HG02678 (cell line): ENCODE results near the gene MX2.

ENCODE experiments used
- ATAC-seq: cut with Tn5 transposase; IDR thresholded peaks from one replicate; pipeline ENCODE4 v1.9.1; 2021; ENCODE audit warnings: mild to moderate bottlenecking, moderate library complexity; ENCODE audit not compliant: unreplicated experiment

Gene MX2

DNA sequence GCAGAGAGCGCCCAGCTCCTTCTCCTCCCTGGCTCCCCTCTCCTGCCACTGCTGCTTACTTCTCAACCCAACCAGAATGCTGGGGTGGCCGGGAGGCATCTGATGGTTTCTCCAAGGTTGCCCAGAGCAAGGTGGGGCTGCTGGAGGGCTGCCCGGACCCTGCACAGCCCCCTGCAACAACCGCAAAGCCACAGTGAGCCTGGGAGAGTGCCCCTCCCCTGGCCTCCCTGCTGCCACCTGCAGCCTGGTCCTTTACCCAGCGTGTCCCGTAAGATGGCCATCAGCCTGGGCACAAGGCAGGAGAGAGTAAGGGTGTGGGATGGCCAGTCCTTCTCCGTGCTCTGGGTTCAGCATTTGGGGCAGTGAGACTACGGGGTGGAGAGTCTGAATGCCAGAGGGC is 17.0 kb downstream of the MX2 start:
- ATAC-seq, result no peak

DNA sequence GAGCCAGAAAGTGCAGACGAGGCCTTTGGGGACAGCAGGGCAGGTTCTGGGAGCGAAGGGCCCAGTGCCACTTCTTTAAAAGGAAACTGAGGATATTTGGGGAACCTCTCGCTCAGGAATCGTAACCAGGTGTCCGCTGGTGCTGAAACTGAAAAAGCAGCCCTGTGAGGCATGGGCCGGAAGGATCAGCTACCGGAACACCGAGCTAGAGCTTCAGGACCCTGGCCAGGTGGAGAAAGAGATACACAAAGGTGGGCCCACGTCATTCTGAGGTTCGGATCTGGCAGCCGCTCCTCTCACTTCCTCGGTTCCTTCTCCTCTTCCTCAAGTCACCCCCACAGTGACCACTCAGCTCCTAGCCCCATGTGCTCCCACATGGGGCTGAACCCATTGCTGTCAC is 18.1 kb downstream of the MX2 start:
- no peak for ATAC-seq

DNA sequence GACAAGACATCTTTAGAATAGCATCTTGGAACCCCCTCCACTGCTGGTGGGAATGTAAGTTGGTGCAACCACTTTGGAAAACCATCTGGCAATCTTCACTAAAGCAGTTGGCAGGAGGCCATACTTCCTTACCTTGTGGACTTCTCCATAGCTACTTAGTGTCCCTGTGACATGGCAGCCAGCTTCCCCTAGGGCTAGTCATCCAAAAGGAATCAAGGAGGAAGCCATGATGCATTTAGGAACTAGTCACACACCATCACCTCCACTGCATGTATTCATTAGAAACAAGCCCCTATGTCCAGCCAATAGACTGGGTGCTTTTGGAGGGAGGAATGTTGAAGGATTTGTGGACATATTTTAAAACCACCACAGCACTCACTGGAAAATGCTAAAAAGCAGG is 19.9 kb downstream of the MX2 start:
- no peak for ATAC-seq

DNA sequence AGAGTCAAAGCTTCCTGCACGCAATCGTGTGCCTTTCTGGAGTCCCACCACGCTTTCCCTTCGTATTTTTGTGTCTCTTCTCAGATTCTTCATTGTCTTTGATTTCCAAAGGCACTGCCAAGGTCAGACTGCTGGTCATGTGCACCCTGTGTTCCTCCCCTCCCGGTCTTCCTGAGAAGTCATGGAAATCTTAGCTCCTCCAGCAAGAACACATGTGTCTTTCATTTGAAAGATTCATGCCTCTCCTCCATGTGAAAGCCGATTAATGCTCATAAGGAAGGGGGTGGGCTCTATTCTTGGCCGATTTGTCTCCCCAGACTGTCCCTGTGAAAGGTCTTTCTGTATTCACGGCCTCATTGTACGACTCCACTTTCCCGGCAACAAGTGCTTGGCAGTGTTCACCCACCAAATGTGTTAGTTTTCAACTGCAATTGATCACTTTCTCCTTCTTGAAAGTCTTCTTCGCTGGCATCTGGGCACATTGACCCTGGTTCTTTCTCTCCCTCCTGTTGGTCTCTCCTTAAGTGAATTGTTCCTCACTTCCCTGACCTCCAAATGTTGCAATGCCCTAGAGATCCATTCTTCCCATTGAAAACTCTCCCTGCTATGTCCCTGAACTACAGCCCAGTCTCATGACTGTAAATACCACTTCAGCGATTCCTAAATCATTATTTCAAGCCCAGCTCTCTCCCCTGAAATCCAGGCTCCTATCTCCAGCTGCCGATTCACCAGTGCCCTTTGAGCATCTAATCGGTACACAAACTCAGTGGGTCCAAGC is 25.4 kb downstream of the MX2 start:
- no peak for ATAC-seq

DNA sequence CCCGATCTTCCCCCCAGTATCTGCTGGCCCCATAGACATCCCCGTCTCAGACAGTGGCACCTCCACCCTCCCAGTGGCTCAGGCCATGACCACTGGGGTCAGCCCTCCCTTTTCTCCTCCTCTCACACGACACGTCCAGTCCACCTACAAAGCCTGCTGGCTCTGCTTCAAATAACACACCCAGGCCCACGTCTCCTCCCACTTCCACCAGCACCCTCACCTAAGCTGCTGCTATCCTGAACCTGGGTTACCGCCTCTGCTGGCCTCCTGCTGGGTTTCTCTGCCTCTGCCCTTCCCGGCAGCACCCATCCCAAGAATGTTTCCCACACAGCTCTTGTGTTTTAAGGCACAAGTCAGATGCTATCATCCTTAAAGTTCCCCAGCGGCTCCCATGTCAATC is 26.0 kb downstream of the MX2 start:
- no peak for ATAC-seq

DNA sequence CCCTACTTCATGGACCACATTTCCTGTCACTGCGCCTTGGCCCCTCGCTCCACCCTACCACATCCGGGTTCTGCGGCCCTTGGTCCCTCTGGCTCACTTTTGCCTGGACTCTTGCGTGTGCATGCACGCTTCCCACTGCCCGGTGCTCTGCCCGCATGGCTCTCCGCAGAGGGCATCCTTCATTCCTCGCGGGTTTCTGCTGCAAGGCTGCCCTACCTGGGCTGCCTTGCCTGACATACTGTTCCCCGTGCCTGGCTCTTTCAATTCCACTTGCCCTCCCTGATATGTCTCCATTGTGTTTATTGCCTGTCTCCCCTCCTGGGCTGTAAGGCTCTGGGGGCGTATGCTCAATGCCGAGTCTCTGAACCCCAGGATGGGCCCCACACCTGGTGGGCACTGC is 26.4 kb downstream of the MX2 start:
- no peak for ATAC-seq

DNA sequence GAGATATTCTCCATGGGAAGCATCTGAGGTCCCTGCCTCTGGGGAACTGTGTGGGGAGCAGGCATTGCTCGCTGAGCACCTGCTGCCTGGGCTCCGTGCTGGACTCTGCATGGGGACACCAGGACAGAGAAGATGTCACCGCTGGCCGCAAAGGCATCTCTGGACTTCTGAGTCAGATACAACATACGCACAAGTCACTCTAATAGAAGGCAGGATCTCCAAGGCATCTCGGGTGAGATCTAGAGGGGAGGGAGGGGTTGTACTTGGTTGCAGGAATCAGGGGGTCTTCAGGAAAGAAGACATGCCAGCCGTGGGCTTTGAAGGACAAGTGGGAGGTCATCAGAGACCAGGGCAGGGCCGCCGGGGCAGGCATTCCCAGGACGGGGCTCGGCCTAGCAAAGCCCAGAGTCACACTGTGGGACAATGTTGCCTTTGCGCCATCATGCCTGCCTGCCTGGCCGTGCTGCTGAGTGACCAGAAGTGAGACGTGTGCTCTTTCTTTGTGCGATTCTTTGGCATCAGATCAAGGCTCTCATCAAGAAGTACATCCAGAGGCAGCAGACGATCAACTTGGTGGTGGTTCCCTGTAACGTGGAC is 28.3 kb downstream of the MX2 start:
- no peak for ATAC-seq

DNA sequence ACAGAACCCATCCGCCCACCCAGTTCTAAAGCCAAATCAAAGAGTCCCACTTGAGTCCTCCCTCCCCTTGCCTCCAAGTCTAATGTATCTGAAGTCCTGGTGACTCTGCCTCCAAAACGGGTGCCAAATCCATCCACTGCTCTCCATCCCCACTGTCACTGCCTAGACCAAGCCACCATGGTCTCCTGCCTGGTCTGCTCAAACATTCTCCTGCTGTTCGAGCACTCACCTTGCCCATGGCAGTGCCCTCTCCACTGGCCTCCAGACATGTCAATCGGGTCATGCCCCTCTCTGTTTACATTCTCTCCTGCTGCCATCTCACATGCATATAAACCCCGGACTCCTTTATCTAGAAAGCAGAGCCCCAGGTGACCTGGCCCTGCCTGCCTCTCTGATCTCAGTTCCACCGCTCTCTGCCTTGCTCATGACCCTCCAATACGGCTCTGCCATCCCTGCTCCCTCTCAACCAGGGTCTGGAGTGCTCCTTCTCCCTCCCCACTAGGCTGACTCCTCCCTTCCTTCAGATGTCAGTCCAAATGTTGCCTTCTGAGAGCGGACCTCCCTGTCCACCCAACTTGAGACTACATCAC is 32.1 kb downstream of the MX2 start:
- no peak for ATAC-seq

DNA sequence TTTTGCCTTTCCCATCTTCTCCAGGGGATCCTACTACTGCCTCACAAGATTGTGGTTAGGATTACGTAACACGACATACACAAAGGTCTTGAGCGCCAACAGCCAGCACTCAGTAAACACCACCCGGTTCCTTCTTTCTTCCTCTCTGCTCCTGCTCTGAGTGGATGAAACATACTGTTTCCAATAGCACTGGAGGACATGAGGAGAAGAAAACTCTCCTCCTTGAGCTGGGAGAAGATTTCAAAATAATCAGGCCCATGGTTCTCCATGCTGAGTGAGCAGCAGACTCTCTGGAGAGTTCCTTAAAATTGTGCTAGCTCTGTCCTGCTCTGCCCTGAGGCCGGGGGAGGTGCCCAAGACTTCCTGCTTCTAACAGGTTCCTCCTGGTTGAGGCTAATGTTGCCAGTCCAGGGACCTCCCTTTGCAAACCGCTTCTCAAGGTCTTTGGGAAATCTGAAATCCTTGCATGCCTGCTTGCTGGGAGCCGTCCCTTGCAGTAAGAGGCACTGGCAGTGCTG is 34.8 kb downstream of the MX2 start:
- no peak for ATAC-seq

DNA sequence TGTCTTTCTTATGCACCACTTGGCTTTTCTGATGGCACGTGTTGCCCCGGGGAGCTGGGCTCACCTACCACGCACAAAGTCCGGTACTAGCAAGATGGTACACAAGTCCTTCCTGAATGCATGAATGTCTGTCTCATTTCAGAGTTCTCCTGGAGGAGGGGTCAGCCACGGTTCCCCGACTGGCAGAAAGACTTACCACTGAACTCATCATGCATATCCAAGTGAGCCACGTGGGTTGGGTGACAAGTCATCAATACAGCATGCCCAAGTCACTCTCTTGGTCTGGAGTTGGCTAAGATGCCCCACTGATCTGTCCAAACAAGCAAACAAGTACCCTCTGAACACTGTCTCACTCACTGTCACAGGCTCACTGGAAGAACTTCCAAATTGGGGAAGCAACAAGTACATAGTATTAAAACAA is 35.7 kb downstream of the MX2 start:
- ATAC-seq, result no peak

DNA sequence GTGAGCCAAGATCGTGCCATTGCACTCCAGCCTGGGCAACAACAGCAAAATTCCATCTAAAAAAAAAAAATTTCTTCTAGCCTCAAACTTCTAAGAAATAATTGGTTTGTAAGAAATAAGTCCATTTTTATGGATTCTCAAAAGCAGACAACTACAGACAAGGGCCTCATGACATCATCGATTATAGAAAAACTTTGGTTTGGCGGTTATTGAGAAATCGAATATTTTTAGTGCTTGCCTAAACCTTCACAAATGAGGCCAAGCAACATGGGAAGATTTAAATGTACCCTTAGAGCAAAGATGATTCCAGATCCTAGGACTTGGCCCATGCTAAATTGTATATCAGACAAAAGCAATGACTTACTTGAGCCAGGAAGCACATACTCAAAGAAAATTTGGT is 36.4 kb downstream of the MX2 start:
- no peak for ATAC-seq

DNA sequence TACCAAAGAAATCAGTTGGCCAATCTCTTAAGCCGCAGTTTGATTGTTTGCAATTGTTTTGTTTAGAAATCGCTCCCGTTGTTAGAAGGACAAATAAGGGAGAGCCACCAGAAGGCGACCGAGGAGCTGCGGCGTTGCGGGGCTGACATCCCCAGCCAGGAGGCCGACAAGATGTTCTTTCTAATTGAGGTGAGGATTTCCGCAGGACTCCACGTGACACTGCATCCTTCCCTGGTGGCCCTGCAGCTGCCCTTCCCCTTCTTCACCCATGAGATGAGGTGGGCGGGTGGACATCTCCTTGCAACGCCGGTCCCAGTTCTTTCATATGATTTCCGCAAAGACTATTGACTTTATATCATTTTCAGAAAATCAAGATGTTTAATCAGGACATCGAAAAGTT is 37.0 kb downstream of the MX2 start:
- no peak for ATAC-seq

DNA sequence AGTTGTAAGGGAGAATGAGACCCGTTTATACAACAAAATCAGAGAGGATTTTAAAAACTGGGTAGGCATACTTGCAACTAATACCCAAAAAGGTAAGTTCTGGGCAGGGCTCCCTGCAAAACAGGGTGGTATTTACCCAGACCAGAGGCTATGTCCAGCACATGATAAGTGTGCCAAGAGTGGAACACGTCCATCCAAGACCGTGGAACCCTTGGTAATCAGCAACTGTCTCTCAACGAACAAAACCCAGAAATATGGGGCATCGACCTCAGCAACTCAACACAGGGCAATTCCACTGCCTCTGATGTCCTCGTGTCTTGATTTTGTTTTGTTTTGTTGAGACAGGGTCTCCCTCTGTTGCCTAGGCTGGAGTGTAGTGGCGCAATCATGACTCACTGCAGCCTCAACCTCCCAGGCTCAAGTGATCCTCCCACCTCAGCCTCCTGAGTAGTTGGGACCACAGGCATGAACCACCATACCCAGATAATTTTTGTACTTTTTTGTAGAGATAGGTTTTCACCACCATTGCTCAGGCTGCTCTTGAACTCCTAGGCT is 37.5 kb downstream of the MX2 start:
- ATAC-seq, result no peak

DNA sequence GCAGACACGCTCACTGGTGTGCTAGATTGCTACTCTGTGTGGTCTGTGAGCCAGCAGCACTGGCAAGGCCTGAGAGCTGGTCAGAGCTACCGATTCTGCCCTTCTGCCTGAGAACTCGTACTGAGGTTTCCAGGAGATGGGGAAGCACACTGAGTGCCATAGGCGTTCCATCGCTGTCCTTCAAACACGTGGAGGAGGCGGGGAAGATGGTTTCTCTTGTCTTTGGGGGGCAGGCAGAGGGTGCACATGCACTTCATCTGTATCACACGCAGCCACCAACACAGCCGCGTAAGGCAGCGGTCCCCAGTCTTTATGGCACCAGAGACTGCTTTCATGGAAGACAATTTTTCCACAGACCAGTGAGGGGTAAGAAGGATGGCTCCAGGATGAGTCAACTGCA is 40.4 kb downstream of the MX2 start:
- no peak for ATAC-seq

DNA sequence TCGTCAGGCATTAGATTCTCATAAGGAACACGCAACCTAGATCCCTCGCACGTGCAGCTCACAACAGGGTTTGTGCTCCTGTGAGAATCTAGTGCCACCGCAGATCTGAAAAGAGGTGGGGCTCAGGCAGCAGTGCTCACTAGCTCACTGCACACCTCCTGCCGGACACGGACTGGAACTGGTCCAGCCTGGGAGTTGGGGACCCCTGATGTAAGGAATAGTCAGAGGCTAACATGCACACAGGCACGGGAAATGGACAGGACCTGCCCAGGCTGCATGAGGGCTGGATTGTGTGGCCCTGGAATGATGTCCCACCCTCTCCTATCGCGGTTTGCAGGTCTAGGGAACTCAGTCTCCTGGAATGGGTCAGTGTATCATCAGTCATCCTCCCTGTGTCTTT is 41.0 kb downstream of the MX2 start:
- ATAC-seq, result no peak

DNA sequence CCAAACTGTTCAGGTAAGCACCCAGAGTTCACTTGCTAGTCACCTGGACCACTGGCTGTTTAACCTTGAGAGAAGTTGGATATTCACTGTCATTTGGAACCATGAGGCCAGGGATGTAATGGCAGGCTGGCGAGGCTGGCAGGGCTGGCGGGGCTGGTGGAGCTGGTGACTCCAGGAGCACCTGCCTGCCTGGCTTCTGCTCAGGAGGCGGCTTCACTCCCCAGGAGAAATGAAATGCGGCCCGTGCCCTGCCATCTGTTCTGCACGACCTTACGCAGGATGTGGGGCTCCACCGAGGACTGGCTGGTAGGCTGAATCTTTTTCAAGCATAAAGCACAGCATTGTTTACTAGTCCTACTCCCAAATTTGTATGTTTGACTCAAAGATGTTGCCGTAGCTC is 41.5 kb downstream of the MX2 start:
- no peak for ATAC-seq

DNA sequence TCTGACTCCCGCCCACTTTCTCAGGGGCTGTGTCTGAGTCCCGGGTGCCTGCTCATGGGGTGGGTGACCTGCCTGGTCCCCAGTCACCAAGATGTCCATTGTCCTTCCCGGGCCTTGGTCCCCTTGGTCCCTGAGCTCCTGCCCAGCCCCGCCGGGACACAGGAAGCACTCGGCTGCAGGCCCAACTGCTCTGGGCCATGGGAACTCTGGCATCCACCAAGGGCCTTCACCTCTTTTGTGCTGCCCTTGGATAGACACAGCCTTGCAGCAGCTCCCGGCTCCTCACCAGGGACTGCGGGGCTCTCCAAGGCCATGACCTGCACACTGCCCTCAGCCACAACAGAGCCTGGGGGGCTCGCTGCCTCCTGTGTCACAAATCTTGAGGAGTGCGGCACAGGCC is 42.1 kb downstream of the MX2 start:
- no peak for ATAC-seq

DNA sequence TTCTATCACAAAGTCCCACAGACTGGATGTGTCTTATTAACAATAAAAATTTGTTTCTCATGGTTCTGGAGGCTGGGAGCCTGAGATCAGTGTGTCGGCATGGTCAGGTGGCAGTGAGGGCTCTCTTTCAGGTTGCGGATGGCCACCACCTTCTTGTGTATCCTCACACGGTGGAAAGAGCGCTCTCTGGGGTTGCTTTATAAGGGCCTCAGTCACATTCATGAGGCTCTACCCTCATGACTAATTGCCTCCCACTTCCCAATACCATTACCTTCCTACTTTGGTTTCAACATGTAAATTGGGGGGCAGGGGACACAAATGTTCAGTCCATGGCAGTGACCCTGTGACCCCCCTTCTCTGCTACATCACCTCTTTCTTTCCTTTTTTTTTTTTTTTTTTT is 43.5 kb downstream of the MX2 start:
- ATAC-seq, result no peak

DNA sequence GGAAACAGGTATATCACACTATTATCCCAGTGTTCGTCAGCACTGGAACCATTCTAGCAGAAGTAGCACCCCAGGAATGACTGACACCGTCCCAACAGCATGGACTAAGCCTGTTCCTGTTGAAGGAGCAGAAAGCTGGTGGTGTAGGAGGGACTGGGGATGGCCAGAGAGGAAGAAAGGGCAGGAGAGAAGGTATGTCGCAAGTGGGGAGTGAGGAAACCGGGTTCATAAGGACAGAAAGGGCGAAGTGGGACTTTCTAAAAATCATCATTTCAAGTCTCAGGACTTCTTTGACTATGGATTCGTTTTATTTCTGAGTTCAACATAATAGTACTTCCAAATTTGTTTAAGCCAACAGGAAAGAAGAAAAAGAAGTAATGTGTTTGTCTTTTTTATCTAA is 44.5 kb downstream of the MX2 start:
- ATAC-seq, result no peak

DNA sequence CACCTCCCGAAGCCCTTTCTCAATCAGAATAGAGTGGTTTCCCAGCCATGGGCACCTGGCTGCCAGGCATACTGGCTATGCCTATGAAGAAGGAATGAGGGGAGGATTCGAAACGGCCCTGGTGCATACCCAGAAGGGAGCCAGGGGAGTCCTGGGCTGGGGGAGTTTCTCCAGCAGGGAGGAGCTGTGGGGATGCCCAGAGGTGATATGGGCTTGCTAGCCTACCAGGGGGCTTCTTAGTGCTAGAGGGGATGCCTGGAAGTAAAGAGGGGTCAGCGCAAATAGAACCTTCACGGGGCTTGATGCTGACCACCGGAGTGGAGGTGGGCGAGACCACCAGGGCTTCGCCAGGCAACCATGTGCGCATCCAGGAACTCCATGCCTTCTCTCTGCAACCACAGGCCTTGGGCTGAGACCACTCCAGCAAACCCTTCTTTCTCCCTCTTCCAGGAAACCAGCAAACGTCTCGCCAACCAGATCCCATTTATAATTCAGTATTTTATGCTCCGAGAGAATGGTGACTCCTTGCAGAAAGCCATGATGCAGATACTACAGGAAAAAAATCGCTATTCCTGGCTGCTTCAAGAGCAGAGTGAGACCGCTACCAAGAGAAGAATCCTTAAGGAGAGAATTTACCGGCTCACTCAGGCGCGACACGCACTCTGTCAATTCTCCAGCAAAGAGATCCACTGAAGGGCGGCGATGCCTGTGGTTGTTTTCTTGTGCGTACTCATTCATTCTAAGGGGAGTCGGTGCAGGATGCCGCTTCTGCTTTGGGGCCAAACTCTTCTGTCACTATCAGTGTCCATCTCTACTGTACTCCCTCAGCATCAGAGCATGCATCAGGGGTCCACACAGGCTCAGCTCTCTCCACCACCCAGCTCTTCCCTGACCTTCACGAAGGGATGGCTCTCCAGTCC is 46.0 kb downstream of the MX2 start:
- ATAC-seq, result no peak

DNA sequence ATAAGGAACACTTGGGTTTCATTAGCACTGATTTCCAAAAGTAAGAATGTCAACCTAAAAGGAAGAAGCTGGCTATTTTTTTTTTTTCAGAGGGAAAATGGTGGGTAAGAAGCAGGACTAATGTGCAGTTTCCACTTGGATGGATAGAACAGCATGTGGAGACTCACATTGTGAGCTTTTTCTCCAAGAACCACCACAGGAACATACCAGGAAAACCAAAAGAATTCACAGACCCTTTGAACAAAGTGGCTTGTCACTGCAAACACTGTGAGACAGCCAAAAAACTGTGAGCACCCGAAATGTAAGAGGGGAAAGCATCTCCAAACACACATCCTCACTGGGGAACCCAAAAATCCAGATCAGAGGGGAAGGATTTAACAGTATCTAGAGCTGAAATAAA is 48.5 kb downstream of the MX2 start:
- no peak for ATAC-seq
